Prostate gland (tissue), 2 donors: ENCODE data around the gene CLCN2. TPM values are rescaled to one million over a fixed set of nuclear protein-coding genes. Genes with fewer than 3 reads are reported as not detected.
A peak's percentile ranks its signal among the peaks of the same experiment; 100 is the strongest.
"Not testable (repeated sequence)": the region's sequence is repeated elsewhere in the genome, so short reads cannot be mapped to it uniquely, and the experiment has no call there.

Experiments
- DNase-seq: peaks from one replicate; pipeline ENCODE4 v3.0.0-alpha.2; 2019; ENCODE audit warnings: low spot score
- H3K27ac ChIP-seq, 2 donors: fragments of 200-600 bp; sonication (generic); 2 replicates each; pipeline ENCODE4 v1.5.1; 2017 to 2019
- H3K27me3 ChIP-seq: fragments of 200-600 bp; sonication (generic); replicated peaks from 2 replicates; pipeline ENCODE4 v1.5.1; 2019; ENCODE audit not compliant: insufficient read depth
- H3K36me3 ChIP-seq, 2 donors: fragments of 200-600 bp; sonication (generic); 1 replicate in 1 of 2; 2 replicates in 1 of 2; pipeline versions ENCODE4 v1.5.1 to v1.8.1; 2017 to 2019
- H3K4me1 ChIP-seq: fragments of 200-600 bp; sonication (generic); replicated peaks from 2 replicates; pipeline ENCODE4 v1.5.1; 2019
- H3K4me3 ChIP-seq, 2 donors: fragments of 200-600 bp; sonication (generic); 2 replicates each; pipeline ENCODE4 v1.5.1; 2017 to 2019
- H3K9me3 ChIP-seq: fragments of 200-600 bp; sonication (generic); 2 replicates; pipeline ENCODE4 v1.5.1; 2017
- CTCF ChIP-seq, 4 experiments: fragments of 200-600 bp in 2 of 4; fragments of 450-650 bp in 2 of 4; sonication (generic) in 2 of 4; IDR thresholded peaks; 1 replicate in 3 of 4; 2 replicates in 1 of 4; pipeline ENCODE4 v1.5.1; 2016 to 2019; ENCODE audit warnings: antibody characterized with exemption in 4 of 4, mild to moderate bottlenecking in 2 of 4, moderate library complexity in 2 of 4
- POLR2A ChIP-seq: fragments of 450-650 bp; IDR thresholded peaks from one replicate; pipeline ENCODE4 v1.6.1; 2016; ENCODE audit warnings: antibody characterized with exemption, mild to moderate bottlenecking
- POLR2AphosphoS5 ChIP-seq: sonication (generic); formaldehyde crosslinking; IDR thresholded peaks from one replicate; pipeline ENCODE4 v1.6.1; 2017; ENCODE audit warnings: antibody characterized with exemption
- WGBS: methylation state at CpG from one replicate; pipeline ENCODE4 v1.1.5; 2018; 5-methylcytosine and 5-hydroxymethylcytosine counted together
- intact Hi-C: fragments of 100-400 bp; cut with DNase I; formaldehyde crosslinking; loops from one replicate; pipeline ENCODE4 v1.14.2; 2022
- total RNA-seq, 2 donors: library from RNA; depleted of rRNA; stranded (reverse); fragments of >200 nt; gene quantifications; one replicate each; pipeline ENCODE4 v1.1.0, GENCODE V29; 2016

The CLCN2 gene
- total RNA-seq, 2 donors from 2014 or later: 4.9 to 47.5 TPM

- Histone ChIP-seq H3K27ac (no peak overlapping the region), H3K9me3 (no peaks in the 10 kb centered on the region), H3K4me3 (no peak overlapping the region), H3K4me1 (peaks cover under 1% of the 10 kb centered on the region), H3K27me3 (no peaks in the 10 kb centered on the region), H3K36me3 (no peaks in the 10 kb centered on the region)
- intact Hi-C loops: no loop called here
- TF ChIP-seq POLR2AphosphoS5 (no peak), CTCF (IDR thresholded peaks at IDR 0.05) (no peak), POLR2A (no peak)
- WGBS: 63% methylated on average over 5 of the region's 5 CpGs
- no peak for DNase-seq
Observed at GRCh38 chr3:184343200-184343876, 18.1 kb downstream of the CLCN2 start.

DNA sequence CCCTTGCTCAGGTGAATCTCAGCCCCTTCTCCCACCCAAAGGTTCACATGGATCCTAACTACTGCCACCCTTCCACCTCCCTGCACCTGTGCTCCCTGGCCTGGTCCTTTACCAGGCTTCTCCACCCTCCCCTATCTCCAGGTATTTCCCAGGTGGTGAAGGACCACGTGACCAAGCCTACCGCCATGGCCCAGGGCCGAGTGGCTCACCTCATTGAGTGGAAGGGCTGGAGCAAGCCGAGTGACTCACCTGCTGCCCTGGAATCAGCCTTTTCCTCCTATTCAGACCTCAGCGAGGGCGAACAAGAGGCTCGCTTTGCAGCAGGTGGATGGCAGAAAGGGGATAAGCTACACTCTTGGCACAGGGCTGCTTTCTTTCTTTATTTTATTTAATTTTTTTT is 19.5 kb downstream of the CLCN2 start:
- H3K36me3 ChIP-seq: no peaks in the 10 kb centered on the region
- peaks cover 9% of the 10 kb centered on the region for H3K4me1 ChIP-seq
- DNase-seq: no peak
- no peaks in the 10 kb centered on the region for H3K27me3 ChIP-seq
- H3K9me3 ChIP-seq: no peaks in the 10 kb centered on the region
- WGBS: 77% methylated on average over 7 of the region's 7 CpGs
- H3K27ac ChIP-seq: no peak overlapping the region
- intact Hi-C loops: no loop called here
- TF ChIP-seq POLR2AphosphoS5 (no peak), POLR2A (no peak), CTCF (IDR thresholded peaks at IDR 0.05) (no peak)
- no peak overlapping the region for H3K4me3 ChIP-seq

- peak overlapping the region in 1 of 2 donors; percentile 94 for H3K27ac ChIP-seq
- intact Hi-C loops, H3K36me3 ChIP-seq, H3K9me3 ChIP-seq, DNase-seq, H3K27me3 ChIP-seq, H3K4me3 ChIP-seq: not testable (repeated sequence)
- 85% methylated on average over 19 of the region's 19 CpGs for WGBS
- H3K4me1 ChIP-seq: peaks cover 14% of the 10 kb centered on the region
Observed at GRCh38 chr3:184339451-184340135, 21.8 kb downstream of the CLCN2 start.

- intact Hi-C loops: no loop called here
- peaks cover 14% of the 10 kb centered on the region for H3K4me1 ChIP-seq
- no peaks in the 10 kb centered on the region for H3K9me3 ChIP-seq
- TF ChIP-seq POLR2A (no peak), POLR2AphosphoS5 (no peak), CTCF (IDR thresholded peaks at IDR 0.05) (no peak)
- H3K27me3 ChIP-seq: no peaks in the 10 kb centered on the region
- peak overlapping the region; percentile 94 to 97 for H3K27ac ChIP-seq
- H3K4me3 ChIP-seq: peak overlapping the region in 1 of 2 donors; percentile 4
- peak; percentile 15 for DNase-seq
- H3K36me3 ChIP-seq: no peaks in the 10 kb centered on the region
- WGBS: 28% methylated on average over 8 of the region's 8 CpGs
Observed at GRCh38 chr3:184339001-184339400, 22.4 kb downstream of the CLCN2 start.

GRCh38 chr3:184338511-184338945 is 22.9 kb downstream of the CLCN2 start:
- TF ChIP-seq CTCF (IDR thresholded peaks at IDR 0.05): peak in 1 of 4 experiments; percentile 26
- TF ChIP-seq POLR2AphosphoS5: peak; percentile 53
- peak; percentile 31 for TF ChIP-seq POLR2A
- DNase-seq: peak; percentile 56
- intact Hi-C loops: no loop called here
- Histone ChIP-seq H3K4me3 (peak overlapping the region in 1 of 2 donors; percentile 4), H3K4me1 (peaks cover 14% of the 10 kb centered on the region), H3K9me3 (no peaks in the 10 kb centered on the region), H3K36me3 (peaks cover 0 to 3% of the 10 kb centered on the region in 2 donors), H3K27ac (peak overlapping the region; percentile 94 to 97), H3K27me3 (no peaks in the 10 kb centered on the region)
- 8% methylated on average over 7 of the region's 37 CpGs for WGBS
